Endodermal cell (in vitro differentiated cells): ENCODE results near the gene RSPRY1. TPM values are rescaled to one million over a fixed set of nuclear protein-coding genes. Genes with fewer than 3 reads are reported as not detected.

Experiments
- DNase-seq: peaks from one replicate; pipeline ENCODE4 v3.0.0-alpha.2; 2017
- H3K27ac ChIP-seq: 2 replicates; pipeline ENCODE4 v1.5.1; 2013; ENCODE audit warnings: mild to moderate bottlenecking, low read depth, low read length, moderate library complexity
- H3K27me3 ChIP-seq: 2 replicates; pipeline ENCODE4 v1.6.1; 2013; ENCODE audit warnings: mild to moderate bottlenecking, low read length, moderate library complexity; ENCODE audit not compliant: insufficient read depth, control insufficient read depth, poor library complexity, severe bottlenecking
- H3K36me3 ChIP-seq: 2 replicates; pipeline ENCODE4 v1.7.0; 2013; ENCODE audit warnings: mild to moderate bottlenecking, low read length, moderate library complexity; ENCODE audit not compliant: control insufficient read depth, insufficient read depth
- H3K4me1 ChIP-seq: one replicate; pipeline ENCODE4 v1.7.0; 2013; ENCODE audit warnings: low read length; ENCODE audit not compliant: control insufficient read depth, insufficient read depth
- H3K4me3 ChIP-seq: 2 replicates; pipeline ENCODE4 v1.5.1; 2013; ENCODE audit warnings: mild to moderate bottlenecking, low read length, moderate library complexity
- H3K9ac ChIP-seq: 2 replicates; pipeline ENCODE4 v1.6.1; 2013; ENCODE audit warnings: mild to moderate bottlenecking, low read length, moderate library complexity; ENCODE audit not compliant: poor library complexity, severe bottlenecking; ENCODE audit errors: extremely low read depth
- H3K9me3 ChIP-seq: 2 replicates; pipeline ENCODE4 v1.6.1; 2013; ENCODE audit warnings: mild to moderate bottlenecking, low read length, moderate library complexity; ENCODE audit not compliant: control insufficient read depth
- H3K27ac Mint-ChIP-seq: 2 replicates; pipeline ENCODE4 v1.8.0; 2020; ENCODE audit warnings: mixed read lengths
- H3K27me3 Mint-ChIP-seq: 2 replicates; pipeline ENCODE4 v1.8.0; 2021; ENCODE audit warnings: mild to moderate bottlenecking, mixed read lengths; ENCODE audit not compliant: insufficient read depth
- H3K36me3 Mint-ChIP-seq: 2 replicates; pipeline ENCODE4 v1.8.0; 2020; ENCODE audit warnings: low read depth, mixed read lengths
- H3K4me1 Mint-ChIP-seq: 2 replicates; pipeline ENCODE4 v1.8.0; 2020; ENCODE audit warnings: mixed read lengths
- H3K4me3 Mint-ChIP-seq: 2 replicates; pipeline ENCODE4 v1.8.0; 2020; ENCODE audit warnings: mild to moderate bottlenecking, moderate library complexity, mixed read lengths
- H3K9me3 Mint-ChIP-seq: 2 replicates; pipeline ENCODE4 v1.8.0; 2020; ENCODE audit warnings: mild to moderate bottlenecking, mixed read lengths
- WGBS, 2 experiments: methylation state at CpG; one replicate each; pipeline versions ENCODE4 v1.1.5 to v1.1.7; 2013; ENCODE audit warnings: missing lambda C conversion rate in 2 of 2, mixed read lengths in 1 of 2; ENCODE audit not compliant: insufficient coverage in 1 of 2, insufficient read length in 1 of 2; 5-methylcytosine and 5-hydroxymethylcytosine counted together
- total RNA-seq, 2 donors: library from RNA; stranded (reverse); fragmentation: NEBNext Ultra II Directional in 1 of 2; extraction: Animal tissue kit (Norgen Biotek cat#: 25700) in 1 of 2; gene quantifications; 2 replicates in 1 of 2; 3 replicates in 1 of 2; pipeline ENCODE4 v1.2.1, GENCODE V29; 2021
- TF ChIP-seq, protein P1 (sequence below): fragments of 200-600 bp; sonication (generic); conservative IDR thresholded peaks from 2 replicates; pipeline ENCODE4 v1.5.0; 2021; ENCODE audit warnings: antibody characterized with exemption, mild to moderate bottlenecking

The RSPRY1 gene
- total RNA-seq, 2 donors from 2014 or later: 40.3 to 46.5 TPM

DNA sequence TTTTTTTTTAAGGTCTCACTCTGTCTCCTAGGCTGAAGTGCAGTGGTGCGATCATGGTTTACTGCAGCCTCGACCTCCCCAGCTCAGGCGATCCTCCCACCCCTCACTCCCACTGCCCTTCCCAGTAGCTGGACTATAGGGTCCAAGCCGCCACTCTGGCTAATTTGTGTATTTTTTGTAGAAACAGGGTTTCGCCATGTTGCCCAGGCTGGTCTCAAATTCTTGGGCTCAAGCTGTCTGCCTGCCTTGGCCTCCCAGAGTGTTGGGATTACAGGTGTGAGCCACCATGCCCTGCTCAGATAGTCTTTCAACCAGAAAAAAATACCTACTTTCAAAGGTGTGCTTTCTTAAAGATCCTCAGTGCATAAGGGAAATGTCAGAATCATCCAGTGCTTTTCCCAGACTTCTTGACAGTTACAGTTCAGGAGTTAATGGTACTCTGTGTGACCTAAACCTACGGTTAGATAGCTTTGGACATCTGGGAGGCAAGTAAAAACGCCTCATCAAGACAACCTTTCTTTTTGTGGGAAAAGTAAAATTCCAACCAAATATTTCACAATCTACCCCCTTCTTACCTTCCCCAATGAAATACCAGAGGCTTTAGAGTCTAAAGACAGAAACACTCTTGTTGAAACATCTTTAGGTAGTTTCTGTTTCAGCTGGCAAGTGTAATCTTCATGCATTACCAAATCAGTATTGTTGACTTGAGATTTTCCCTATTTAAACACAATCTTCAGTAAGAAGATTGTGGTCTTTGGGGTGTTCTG lies 6.8 kb downstream of the RSPRY1 start:
- Histone ChIP-seq H3K27ac (no peak overlapping the region), H3K36me3 (peaks cover 27% of the 10 kb centered on the region), H3K9me3 (no peaks in the 10 kb centered on the region), H3K4me3 (no peak overlapping the region), H3K4me1 (peaks cover 4% of the 10 kb centered on the region), H3K9ac (no peak overlapping the region), H3K27me3 (no peaks in the 10 kb centered on the region)
- Mint-ChIP-seq H3K4me1 (peaks cover 38% of the 10 kb centered on the region), H3K27me3 (no peaks in the 10 kb centered on the region), H3K9me3 (no peaks in the 10 kb centered on the region), H3K36me3 (peaks cover 13% of the 10 kb centered on the region), H3K4me3 (no peak overlapping the region), H3K27ac (no peak overlapping the region)
- TF ChIP-seq, protein P1, sequence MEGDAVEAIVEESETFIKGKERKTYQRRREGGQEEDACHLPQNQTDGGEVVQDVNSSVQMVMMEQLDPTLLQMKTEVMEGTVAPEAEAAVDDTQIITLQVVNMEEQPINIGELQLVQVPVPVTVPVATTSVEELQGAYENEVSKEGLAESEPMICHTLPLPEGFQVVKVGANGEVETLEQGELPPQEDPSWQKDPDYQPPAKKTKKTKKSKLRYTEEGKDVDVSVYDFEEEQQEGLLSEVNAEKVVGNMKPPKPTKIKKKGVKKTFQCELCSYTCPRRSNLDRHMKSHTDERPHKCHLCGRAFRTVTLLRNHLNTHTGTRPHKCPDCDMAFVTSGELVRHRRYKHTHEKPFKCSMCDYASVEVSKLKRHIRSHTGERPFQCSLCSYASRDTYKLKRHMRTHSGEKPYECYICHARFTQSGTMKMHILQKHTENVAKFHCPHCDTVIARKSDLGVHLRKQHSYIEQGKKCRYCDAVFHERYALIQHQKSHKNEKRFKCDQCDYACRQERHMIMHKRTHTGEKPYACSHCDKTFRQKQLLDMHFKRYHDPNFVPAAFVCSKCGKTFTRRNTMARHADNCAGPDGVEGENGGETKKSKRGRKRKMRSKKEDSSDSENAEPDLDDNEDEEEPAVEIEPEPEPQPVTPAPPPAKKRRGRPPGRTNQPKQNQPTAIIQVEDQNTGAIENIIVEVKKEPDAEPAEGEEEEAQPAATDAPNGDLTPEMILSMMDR: no peak
- WGBS, 2 experiments: 82 to 100% methylated on average over 2 to 7 of the region's 7 CpGs
- no peak for DNase-seq

DNA sequence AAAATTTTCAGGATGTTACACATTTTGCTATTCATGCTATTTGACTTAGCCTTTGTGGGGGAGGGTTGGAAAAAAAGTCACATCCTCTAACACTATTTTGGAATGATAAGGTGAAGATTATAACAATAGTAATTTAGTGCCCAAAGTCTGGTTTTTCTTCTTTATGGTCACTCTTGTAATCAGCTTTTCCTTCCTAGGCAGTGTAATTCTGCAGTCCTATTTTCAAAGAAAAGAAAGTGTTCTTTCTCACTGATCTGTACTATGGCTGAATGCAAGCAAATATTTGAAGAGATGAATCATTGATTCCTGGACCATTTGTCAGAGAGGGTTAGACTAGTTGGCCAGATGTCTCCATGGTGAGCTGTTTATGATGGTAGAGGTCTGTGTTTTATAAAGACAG lies 8.4 kb downstream of the RSPRY1 start:
- Mint-ChIP-seq H3K27me3 (no peaks in the 10 kb centered on the region), H3K27ac (no peak overlapping the region), H3K4me1 (peaks cover 40% of the 10 kb centered on the region), H3K36me3 (peaks cover 21% of the 10 kb centered on the region), H3K9me3 (peaks cover 5% of the 10 kb centered on the region), H3K4me3 (no peak overlapping the region)
- TF ChIP-seq, protein P1: no peak
- DNase-seq: no peak
- Histone ChIP-seq H3K27me3 (no peaks in the 10 kb centered on the region), H3K27ac (no peak overlapping the region), H3K4me3 (no peak overlapping the region), H3K4me1 (peaks cover 4% of the 10 kb centered on the region), H3K9ac (no peak overlapping the region), H3K36me3 (peaks cover 29% of the 10 kb centered on the region), H3K9me3 (no peaks in the 10 kb centered on the region)

DNA sequence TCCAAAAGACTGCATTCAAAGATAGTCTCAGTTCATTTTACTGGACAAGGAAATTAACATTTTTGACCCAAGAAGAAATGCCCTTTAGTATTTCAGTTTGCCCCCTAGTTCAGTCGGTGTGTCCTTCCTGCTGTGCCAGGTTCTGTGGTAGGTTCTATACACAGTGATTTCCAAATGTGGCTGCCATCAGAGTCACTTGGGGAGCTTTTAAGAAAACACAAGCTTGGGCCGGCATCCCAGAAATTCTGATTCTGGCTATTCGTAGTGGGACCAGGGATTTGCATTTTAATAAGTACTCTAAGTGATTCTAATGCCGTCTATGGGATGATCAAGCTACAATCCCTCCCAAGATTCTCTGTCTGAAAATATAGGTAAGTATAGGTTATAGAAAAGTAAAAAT lies 10.2 kb downstream of the RSPRY1 start:
- WGBS, 2 experiments: 91 to 94% methylated on average over 4 of the region's 4 CpGs
- H3K27ac ChIP-seq: no peak overlapping the region

More for the DNA sequence above, 10.2 kb downstream of the RSPRY1 start:
- Histone ChIP-seq H3K27me3 (no peaks in the 10 kb centered on the region), H3K4me3 (no peak overlapping the region), H3K9me3 (no peaks in the 10 kb centered on the region), H3K9ac (no peak overlapping the region), H3K4me1 (peaks cover 4% of the 10 kb centered on the region), H3K36me3 (peaks cover 22% of the 10 kb centered on the region)
- H3K36me3 Mint-ChIP-seq: peaks cover 20% of the 10 kb centered on the region
- H3K4me1 Mint-ChIP-seq: peaks cover 40% of the 10 kb centered on the region
- H3K4me3 Mint-ChIP-seq: no peak overlapping the region
- no peak for DNase-seq
- no peaks in the 10 kb centered on the region for H3K27me3 Mint-ChIP-seq
- peaks cover 10% of the 10 kb centered on the region for H3K9me3 Mint-ChIP-seq
- no peak overlapping the region for H3K27ac Mint-ChIP-seq
- TF ChIP-seq, protein P1: no peak
